22Rv1 (cell line): Measurements from ENCODE around the gene ATG4C.
"Not testable (repeated sequence)": the region's sequence is repeated elsewhere in the genome, so short reads cannot be mapped to it uniquely, and the experiment has no call there.

Experiments
- ZFX ChIP-seq: fragments of 450-650 bp; IDR thresholded peaks from 2 replicates; pipeline ENCODE4 v1.6.1; 2017; ENCODE audit warnings: antibody characterized with exemption, borderline replicate concordance
- TF ChIP-seq, protein P1 (sequence below): fragments of 450-650 bp; IDR thresholded peaks from 2 replicates; pipeline ENCODE4 v1.5.1; 2017; ENCODE audit warnings: mild to moderate bottlenecking

DNA sequence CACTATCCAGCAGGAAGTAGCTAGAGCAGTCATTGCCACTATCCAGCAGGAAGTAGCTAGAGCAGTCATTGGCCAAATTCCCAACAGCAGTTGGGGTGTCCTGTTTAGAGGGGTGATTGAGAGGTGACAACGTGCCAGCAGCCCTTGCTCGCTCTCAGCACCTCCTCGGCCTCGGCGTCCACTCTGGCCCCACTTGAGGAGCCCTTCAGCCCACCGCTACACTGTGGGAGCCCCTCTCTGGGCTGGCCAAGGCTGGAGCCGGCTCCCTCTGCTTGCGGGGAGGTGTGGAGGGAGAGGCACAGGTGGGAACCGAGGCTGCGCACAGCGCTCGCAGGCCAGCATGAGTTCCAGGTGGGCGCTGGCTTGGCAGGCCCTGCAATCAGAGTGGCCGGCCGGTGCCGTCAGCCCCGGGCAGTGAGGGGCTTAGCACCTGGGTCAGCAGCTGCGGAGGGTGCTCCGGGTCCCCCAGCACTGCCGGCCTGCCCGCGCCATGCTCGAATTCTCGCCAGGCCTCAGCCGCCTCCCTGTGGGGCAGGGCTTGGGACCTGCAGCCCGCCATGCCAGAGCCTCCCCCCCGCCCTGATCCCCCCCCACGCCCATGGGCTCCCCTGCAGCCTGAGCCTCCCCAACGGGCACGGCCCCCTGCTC lies 22.6 kb upstream of the ATG4C start:
- TF ChIP-seq, protein P1, sequence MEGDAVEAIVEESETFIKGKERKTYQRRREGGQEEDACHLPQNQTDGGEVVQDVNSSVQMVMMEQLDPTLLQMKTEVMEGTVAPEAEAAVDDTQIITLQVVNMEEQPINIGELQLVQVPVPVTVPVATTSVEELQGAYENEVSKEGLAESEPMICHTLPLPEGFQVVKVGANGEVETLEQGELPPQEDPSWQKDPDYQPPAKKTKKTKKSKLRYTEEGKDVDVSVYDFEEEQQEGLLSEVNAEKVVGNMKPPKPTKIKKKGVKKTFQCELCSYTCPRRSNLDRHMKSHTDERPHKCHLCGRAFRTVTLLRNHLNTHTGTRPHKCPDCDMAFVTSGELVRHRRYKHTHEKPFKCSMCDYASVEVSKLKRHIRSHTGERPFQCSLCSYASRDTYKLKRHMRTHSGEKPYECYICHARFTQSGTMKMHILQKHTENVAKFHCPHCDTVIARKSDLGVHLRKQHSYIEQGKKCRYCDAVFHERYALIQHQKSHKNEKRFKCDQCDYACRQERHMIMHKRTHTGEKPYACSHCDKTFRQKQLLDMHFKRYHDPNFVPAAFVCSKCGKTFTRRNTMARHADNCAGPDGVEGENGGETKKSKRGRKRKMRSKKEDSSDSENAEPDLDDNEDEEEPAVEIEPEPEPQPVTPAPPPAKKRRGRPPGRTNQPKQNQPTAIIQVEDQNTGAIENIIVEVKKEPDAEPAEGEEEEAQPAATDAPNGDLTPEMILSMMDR: not testable (repeated sequence)
- TF ChIP-seq ZFX: not testable (repeated sequence)
